IMR-90 (cell line): ENCODE measurements around the gene GLT8D2.

Experiments used
- BHLHE40 ChIP-seq: fragments of 150-350 bp; IDR thresholded peaks from 2 replicates; pipeline ENCODE4 v1.6.1; 2016; ENCODE audit warnings: mild to moderate bottlenecking, low read depth, low read length
- CEBPB ChIP-seq: IDR thresholded peaks from 2 replicates; pipeline ENCODE4 v1.6.1; 2012; ENCODE audit warnings: low read depth, low read length, improper control_type of control experiment
- ELK1 ChIP-seq: fragments of 150-350 bp; IDR thresholded peaks from 2 replicates; pipeline ENCODE4 v1.6.1; 2016; ENCODE audit warnings: low read depth, mild to moderate bottlenecking, low read length, moderate library complexity, borderline replicate concordance
- MAFK ChIP-seq: IDR thresholded peaks from 2 replicates; pipeline ENCODE4 v1.6.1; 2012; ENCODE audit warnings: low read depth, low read length, improper control_type of control experiment
- MXI1 ChIP-seq: IDR thresholded peaks from 2 replicates; pipeline ENCODE4 v1.6.1; 2012; ENCODE audit warnings: low read depth, mild to moderate bottlenecking, low read length, moderate library complexity, borderline replicate concordance
- NFE2L2 ChIP-seq: fragments of 150-350 bp; IDR thresholded peaks from 2 replicates; pipeline ENCODE4 v1.6.1; 2016; ENCODE audit warnings: low read depth, mild to moderate bottlenecking, low read length
- POLR2A ChIP-seq: IDR thresholded peaks from 2 replicates; pipeline ENCODE4 v1.6.1; 2012; ENCODE audit warnings: mild to moderate bottlenecking, low read depth, low read length
- RCOR1 ChIP-seq: IDR thresholded peaks from 2 replicates; pipeline ENCODE4 v1.6.1; 2012; ENCODE audit warnings: mild to moderate bottlenecking, low read length, improper control_type of control experiment; ENCODE audit not compliant: insufficient replicate concordance
- SMC3 ChIP-seq: fragments of 150-350 bp; IDR thresholded peaks from 2 replicates; pipeline ENCODE4 v1.6.1; 2016; ENCODE audit warnings: low read depth, mild to moderate bottlenecking, antibody characterized with exemption, low read length, moderate library complexity
- USF2 ChIP-seq: fragments of 150-350 bp; IDR thresholded peaks from 2 replicates; pipeline ENCODE4 v1.6.1; 2017; ENCODE audit warnings: mild to moderate bottlenecking, antibody characterized with exemption, low read length, low read depth
- TF ChIP-seq, protein P1 (sequence below): conservative IDR thresholded peaks from 2 replicates; pipeline ENCODE4 v1.5.1; 2012; ENCODE audit warnings: mild to moderate bottlenecking, low read depth, low read length, improper control_type of control experiment

DNA sequence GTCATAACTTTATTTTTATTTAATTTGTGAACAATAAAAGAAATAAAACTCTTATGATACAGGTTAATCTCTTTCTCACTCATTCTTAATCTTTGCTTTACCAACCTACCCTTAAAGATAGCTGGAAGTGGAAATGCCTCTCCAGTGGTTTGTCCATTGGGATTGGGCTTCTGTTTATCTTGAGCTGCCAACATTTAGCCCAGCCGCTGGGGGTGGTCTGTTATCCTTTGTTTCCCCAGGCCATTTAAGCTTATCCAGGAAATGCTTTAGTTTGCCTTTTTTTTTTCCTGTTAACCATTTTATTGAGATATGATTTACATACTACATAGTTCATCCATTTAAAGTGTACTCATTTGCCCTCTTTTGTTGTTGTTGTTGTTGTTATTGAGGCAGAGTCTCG lies 76.1 kb downstream of the GLT8D2 start:
- TF ChIP-seq, protein P1, sequence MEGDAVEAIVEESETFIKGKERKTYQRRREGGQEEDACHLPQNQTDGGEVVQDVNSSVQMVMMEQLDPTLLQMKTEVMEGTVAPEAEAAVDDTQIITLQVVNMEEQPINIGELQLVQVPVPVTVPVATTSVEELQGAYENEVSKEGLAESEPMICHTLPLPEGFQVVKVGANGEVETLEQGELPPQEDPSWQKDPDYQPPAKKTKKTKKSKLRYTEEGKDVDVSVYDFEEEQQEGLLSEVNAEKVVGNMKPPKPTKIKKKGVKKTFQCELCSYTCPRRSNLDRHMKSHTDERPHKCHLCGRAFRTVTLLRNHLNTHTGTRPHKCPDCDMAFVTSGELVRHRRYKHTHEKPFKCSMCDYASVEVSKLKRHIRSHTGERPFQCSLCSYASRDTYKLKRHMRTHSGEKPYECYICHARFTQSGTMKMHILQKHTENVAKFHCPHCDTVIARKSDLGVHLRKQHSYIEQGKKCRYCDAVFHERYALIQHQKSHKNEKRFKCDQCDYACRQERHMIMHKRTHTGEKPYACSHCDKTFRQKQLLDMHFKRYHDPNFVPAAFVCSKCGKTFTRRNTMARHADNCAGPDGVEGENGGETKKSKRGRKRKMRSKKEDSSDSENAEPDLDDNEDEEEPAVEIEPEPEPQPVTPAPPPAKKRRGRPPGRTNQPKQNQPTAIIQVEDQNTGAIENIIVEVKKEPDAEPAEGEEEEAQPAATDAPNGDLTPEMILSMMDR: no peak
- no peak for TF ChIP-seq MXI1
- no peak for TF ChIP-seq POLR2A
- TF ChIP-seq SMC3: no peak
- TF ChIP-seq CEBPB: no peak
- TF ChIP-seq USF2: no peak
- TF ChIP-seq ELK1: no peak
- no peak for TF ChIP-seq RCOR1
- no peak for TF ChIP-seq NFE2L2
- TF ChIP-seq MAFK: no peak
- no peak for TF ChIP-seq BHLHE40
